Immature natural killer cell (primary cell): Measurements from ENCODE around the gene AUTS2. TPM values are rescaled to one million over a fixed set of nuclear protein-coding genes. Genes with fewer than 3 reads are reported as not detected.

ENCODE experiments used
- DNase-seq, 3 donors: peaks; one replicate each; pipeline ENCODE4 v3.0.0; 2022; ENCODE audit warnings: mixed read lengths in 1 of 3
- H3K27ac Mint-ChIP-seq, 6 donors: one replicate each; pipeline ENCODE4 v1.8.0; 2020; ENCODE audit warnings: mixed read lengths in 6 of 6, mild to moderate bottlenecking in 5 of 6, inconsistent platforms in 4 of 6, moderate library complexity in 3 of 6
- H3K27me3 Mint-ChIP-seq, 3 donors: one replicate each; pipeline ENCODE4 v1.8.0; 2020 to 2021; ENCODE audit warnings: low read depth in 3 of 3, mild to moderate bottlenecking in 3 of 3, mixed read lengths in 3 of 3, moderate library complexity in 3 of 3, inconsistent platforms in 1 of 3
- H3K36me3 Mint-ChIP-seq, 3 donors: one replicate each; pipeline ENCODE4 v1.8.0; 2020; ENCODE audit warnings: mixed read lengths in 3 of 3, inconsistent platforms in 2 of 3, mild to moderate bottlenecking in 2 of 3
- H3K4me1 Mint-ChIP-seq, 2 donors: one replicate each; pipeline ENCODE4 v1.8.0; 2020; ENCODE audit warnings: inconsistent platforms in 2 of 2, mild to moderate bottlenecking in 2 of 2, mixed read lengths in 2 of 2, moderate library complexity in 1 of 2
- H3K4me3 Mint-ChIP-seq, 5 donors: one replicate each; pipeline ENCODE4 v1.8.0; 2020; ENCODE audit warnings: mild to moderate bottlenecking in 5 of 5, mixed read lengths in 5 of 5, inconsistent platforms in 3 of 5, moderate library complexity in 3 of 5
- H3K9me3 Mint-ChIP-seq, 6 donors: one replicate each; pipeline ENCODE4 v1.8.0; 2020; ENCODE audit warnings: mild to moderate bottlenecking in 6 of 6, mixed read lengths in 6 of 6, inconsistent platforms in 4 of 6, moderate library complexity in 3 of 6
- polyA plus RNA-seq, 3 donors: library from polyadenylated mRNA; unstranded; fragments of 300-500 nt; fragmentation: Illumina TruSeq; gene quantifications; one replicate each; pipeline ENCODE4 v1.2.3, GENCODE V29; 2021

AUTS2 gene
- polyA plus RNA-seq, 3 donors from 2014 or later: 1.9 to 17.6 (median 8.0) TPM

- H3K4me3 Mint-ChIP-seq: peak overlapping the region; percentile 4 to 91 (median 67)
- no peak for DNase-seq
- peaks cover 67 to 69% of the 10 kb centered on the region in 2 donors for H3K4me1 Mint-ChIP-seq
- peaks cover 2 to 9% (median 5%) of the 10 kb centered on the region in 3 donors for H3K27me3 Mint-ChIP-seq
- no peaks in the 10 kb centered on the region for H3K9me3 Mint-ChIP-seq
- H3K27ac Mint-ChIP-seq: peak overlapping the region; percentile 68 to 99 (median 96)
- peaks cover 0 to 3% (median 0%) of the 10 kb centered on the region in 3 donors for H3K36me3 Mint-ChIP-seq
Observed at GRCh38 chr7:70680743-70681468, 1082.6 kb downstream of the AUTS2 start.

- H3K27ac Mint-ChIP-seq: peak overlapping the region; percentile 78 to 99 (median 94)
- H3K9me3 Mint-ChIP-seq: no peaks in the 10 kb centered on the region
- peaks cover 63% of the 10 kb centered on the region in 2 donors for H3K4me1 Mint-ChIP-seq
- H3K4me3 Mint-ChIP-seq: peak overlapping the region; percentile 58 to 91 (median 74)
- DNase-seq: peak; percentile 36 to 54 (median 53)
- peaks cover 2 to 9% (median 5%) of the 10 kb centered on the region in 3 donors for H3K27me3 Mint-ChIP-seq
- peaks cover 0 to 2% (median 0%) of the 10 kb centered on the region in 3 donors for H3K36me3 Mint-ChIP-seq
Observed at GRCh38 chr7:70681469-70682350, 1083.4 kb downstream of the AUTS2 start.

- Mint-ChIP-seq H3K4me3 (no peak overlapping the region), H3K36me3 (no peaks in the 10 kb centered on the region), H3K9me3 (no peaks in the 10 kb centered on the region), H3K27ac (no peak overlapping the region), H3K4me1 (peaks cover 43% of the 10 kb centered on the region in 2 donors), H3K27me3 (peaks cover 0 to 6% (median 2%) of the 10 kb centered on the region in 3 donors)
- no peak for DNase-seq
Observed at GRCh38 chr7:70684173-70684572, 1085.9 kb downstream of the AUTS2 start.

GRCh38 chr7:70693321-70693685 lies 1095.0 kb downstream of the AUTS2 start:
- H3K9me3 Mint-ChIP-seq: peaks cover 0 to 1% (median 0%) of the 10 kb centered on the region in 6 donors
- H3K4me3 Mint-ChIP-seq: peak overlapping the region; percentile 74 to 87 (median 84)
- peaks cover 0 to 4% (median 4%) of the 10 kb centered on the region in 3 donors for H3K36me3 Mint-ChIP-seq
- H3K27me3 Mint-ChIP-seq: peaks cover 15 to 24% (median 19%) of the 10 kb centered on the region in 3 donors
- H3K4me1 Mint-ChIP-seq: peaks cover 33 to 44% of the 10 kb centered on the region in 2 donors
- no peak for DNase-seq
- peak overlapping the region; percentile 82 to 97 (median 94) for H3K27ac Mint-ChIP-seq

- peaks cover 15 to 24% (median 19%) of the 10 kb centered on the region in 3 donors for H3K27me3 Mint-ChIP-seq
- H3K4me3 Mint-ChIP-seq: peak overlapping the region; percentile 74 to 87 (median 84)
- peaks cover 36 to 48% of the 10 kb centered on the region in 2 donors for H3K4me1 Mint-ChIP-seq
- H3K36me3 Mint-ChIP-seq: peaks cover 0 to 4% (median 4%) of the 10 kb centered on the region in 3 donors
- H3K9me3 Mint-ChIP-seq: peaks cover 0 to 1% (median 0%) of the 10 kb centered on the region in 6 donors
- DNase-seq: peak; percentile 91 to 92 (median 91)
- H3K27ac Mint-ChIP-seq: peak overlapping the region; percentile 82 to 97 (median 94)
Observed at GRCh38 chr7:70693686-70694433, 1095.6 kb downstream of the AUTS2 start.

GRCh38 chr7:70694434-70694970 lies 1096.2 kb downstream of the AUTS2 start:
- Mint-ChIP-seq H3K36me3 (peaks cover 0 to 4% (median 4%) of the 10 kb centered on the region in 3 donors), H3K27ac (peak overlapping the region; percentile 81 to 99 (median 94)), H3K27me3 (peaks cover 15 to 24% (median 19%) of the 10 kb centered on the region in 3 donors), H3K9me3 (peaks cover 0 to 1% (median 0%) of the 10 kb centered on the region in 6 donors), H3K4me1 (peaks cover 36 to 48% of the 10 kb centered on the region in 2 donors), H3K4me3 (peak overlapping the region; percentile 97 to 100 (median 99))
- peak; percentile 41 to 64 (median 53) for DNase-seq

- peak overlapping the region; percentile 97 to 100 (median 99) for H3K4me3 Mint-ChIP-seq
- H3K4me1 Mint-ChIP-seq: peaks cover 36 to 48% of the 10 kb centered on the region in 2 donors
- H3K9me3 Mint-ChIP-seq: peaks cover 0 to 1% (median 0%) of the 10 kb centered on the region in 6 donors
- peak; percentile 36 to 49 (median 49) for DNase-seq
- H3K36me3 Mint-ChIP-seq: peaks cover 0 to 4% (median 4%) of the 10 kb centered on the region in 3 donors
- H3K27ac Mint-ChIP-seq: peak overlapping the region; percentile 92 to 99 (median 98)
- peaks cover 15 to 24% (median 19%) of the 10 kb centered on the region in 3 donors for H3K27me3 Mint-ChIP-seq
Observed at GRCh38 chr7:70694971-70695794, 1096.9 kb downstream of the AUTS2 start.

- Mint-ChIP-seq H3K9me3 (peaks cover 0 to 1% (median 0%) of the 10 kb centered on the region in 6 donors), H3K27ac (peak overlapping the region; percentile 88 to 99 (median 98))
- DNase-seq: peak in 2 of 3 donors; percentile 37 to 51
Observed at GRCh38 chr7:70695795-70696083, 1097.5 kb downstream of the AUTS2 start.

GRCh38 chr7:70696201-70696754 lies 1098.0 kb downstream of the AUTS2 start:
- peak in 2 of 3 donors; percentile 26 to 30 for DNase-seq
- peaks cover 36 to 48% of the 10 kb centered on the region in 2 donors for H3K4me1 Mint-ChIP-seq
- H3K36me3 Mint-ChIP-seq: peaks cover 0 to 4% (median 4%) of the 10 kb centered on the region in 3 donors
- H3K4me3 Mint-ChIP-seq: peak overlapping the region; percentile 97 to 100 (median 99)
- H3K9me3 Mint-ChIP-seq: peaks cover 0 to 1% (median 0%) of the 10 kb centered on the region in 6 donors
- peaks cover 15 to 24% (median 19%) of the 10 kb centered on the region in 3 donors for H3K27me3 Mint-ChIP-seq
- peak overlapping the region; percentile 88 to 99 (median 98) for H3K27ac Mint-ChIP-seq

More at GRCh38 chr7:70695795-70696083, 1097.5 kb downstream of the AUTS2 start:
- Mint-ChIP-seq H3K4me1 (peaks cover 36 to 48% of the 10 kb centered on the region in 2 donors), H3K4me3 (peak overlapping the region; percentile 97 to 100 (median 99)), H3K27me3 (peaks cover 15 to 24% (median 19%) of the 10 kb centered on the region in 3 donors), H3K36me3 (peaks cover 0 to 4% (median 4%) of the 10 kb centered on the region in 3 donors)

- Mint-ChIP-seq H3K9me3 (peaks cover 0 to 1% (median 0%) of the 10 kb centered on the region in 6 donors), H3K4me1 (peaks cover 44% of the 10 kb centered on the region in 2 donors), H3K27me3 (peaks cover 13 to 19% (median 19%) of the 10 kb centered on the region in 3 donors), H3K36me3 (peaks cover 0 to 4% (median 4%) of the 10 kb centered on the region in 3 donors), H3K4me3 (peak overlapping the region; percentile 1 to 99 (median 36)), H3K27ac (peak overlapping the region in 5 of 6 donors; percentile 2 to 45 (median 9))
- DNase-seq: peak; percentile 66 to 71 (median 68)
Observed at GRCh38 chr7:70698219-70698832, 1100.1 kb downstream of the AUTS2 start.

GRCh38 chr7:70699271-70699670 lies 1101.0 kb downstream of the AUTS2 start:
- H3K4me1 Mint-ChIP-seq: peaks cover 51% of the 10 kb centered on the region in 2 donors
- no peak for DNase-seq
- H3K9me3 Mint-ChIP-seq: peaks cover 0 to 1% (median 0%) of the 10 kb centered on the region in 6 donors
- peaks cover 11 to 16% (median 15%) of the 10 kb centered on the region in 3 donors for H3K27me3 Mint-ChIP-seq
- no peak overlapping the region for H3K4me3 Mint-ChIP-seq
- H3K36me3 Mint-ChIP-seq: peaks cover 0 to 4% (median 4%) of the 10 kb centered on the region in 3 donors
- no peak overlapping the region for H3K27ac Mint-ChIP-seq
